HEK293 (cell line): ENCODE results near the gene BCL2.
A peak's percentile ranks its signal among the peaks of the same experiment; 100 is the strongest.

Experiments used
- CTCF ChIA-PET: fragments of 350-600 bp; formaldehyde crosslinking; extraction: SDS; loops from one replicate; lab custom pipeline; 2021; ENCODE audit warnings: antibody characterized with exemption; lab: Yijun Ruan, JAX
- POLR2A ChIA-PET: fragments of 300-600 bp; formaldehyde crosslinking; extraction: SDS; loops from one replicate; lab custom pipeline; 2020; ENCODE audit warnings: antibody characterized with exemption, inconsistent platforms; lab: Yijun Ruan, JAX
- H3K27ac ChIP-seq: fragments of 200-500 bp; sonication (Bioruptor generic); 2 replicates; pipeline ENCODE4 v1.5.1; 2014; ENCODE audit warnings: low read depth, low read length, control low read depth, inconsistent platforms; ENCODE audit errors: extremely low read depth
- H3K36me3 ChIP-seq, 2 experiments: fragments of 200-500 bp in 1 of 2; sonication (Bioruptor generic) in 1 of 2; 1 replicate in 1 of 2; 2 replicates in 1 of 2; pipeline ENCODE4 v1.5.1; 2014 to 2017; ENCODE audit warnings: inconsistent platforms in 2 of 2, low read length in 2 of 2; ENCODE audit not compliant: control insufficient read depth in 2 of 2, insufficient read depth in 1 of 2
- H3K4me1 ChIP-seq: fragments of 200-500 bp; sonication (Bioruptor generic); 2 replicates; pipeline ENCODE4 v1.5.1; 2014; ENCODE audit warnings: mild to moderate bottlenecking, low read length, inconsistent platforms; ENCODE audit not compliant: control insufficient read depth, insufficient read depth
- H3K4me3 ChIP-seq: 2 replicates; pipeline ENCODE4 v1.5.1; 2011; ENCODE audit warnings: low read depth, mild to moderate bottlenecking, control low read depth, low read length, moderate library complexity
- H3K9me3 ChIP-seq: fragments of 200-500 bp; sonication (Bioruptor generic); 2 replicates; pipeline ENCODE4 v1.5.1; 2014; ENCODE audit warnings: low read depth, low read length, inconsistent platforms; ENCODE audit not compliant: control insufficient read depth, insufficient read depth
- GLIS2 ChIP-seq: fragments of 450-650 bp; formaldehyde crosslinking; IDR thresholded peaks from 2 replicates; pipeline ENCODE4 v1.5.1; 2016; ENCODE audit warnings: missing biosample characterization, missing genetic modification characterization
- HOXD13 ChIP-seq: sonication (generic); formaldehyde crosslinking; IDR thresholded peaks from 2 replicates; pipeline ENCODE4 v1.8.0; 2022; ENCODE audit warnings: missing genetic modification reagents, borderline replicate concordance
- MZF1 ChIP-seq: fragments of 450-650 bp; formaldehyde crosslinking; IDR thresholded peaks from 2 replicates; pipeline ENCODE4 v1.5.1; 2017; ENCODE audit warnings: missing biosample characterization, missing genetic modification characterization, borderline replicate concordance
- PRDM1 ChIP-seq: fragments of 450-650 bp; formaldehyde crosslinking; IDR thresholded peaks from 2 replicates; pipeline ENCODE4; 2016; ENCODE audit warnings: missing biosample characterization, missing genetic modification characterization
- SP2 ChIP-seq: fragments of 450-650 bp; formaldehyde crosslinking; IDR thresholded peaks from 2 replicates; pipeline ENCODE4 v1.5.1; 2016; ENCODE audit warnings: missing biosample characterization, missing genetic modification characterization
- ZNF155 ChIP-seq: fragments of 450-650 bp; formaldehyde crosslinking; IDR thresholded peaks from 2 replicates; pipeline ENCODE4 v1.5.1; 2016; ENCODE audit warnings: missing biosample characterization, missing genetic modification characterization
- ZNF335 ChIP-seq: fragments of 450-650 bp; formaldehyde crosslinking; conservative IDR thresholded peaks from 2 replicates; pipeline ENCODE4 v1.5.1; 2016; ENCODE audit warnings: missing biosample characterization, missing genetic modification characterization
- ZNF654 ChIP-seq: fragments of 450-650 bp; formaldehyde crosslinking; IDR thresholded peaks from 2 replicates; pipeline ENCODE4 v1.5.1; 2016; ENCODE audit warnings: low read depth, missing biosample characterization, missing genetic modification characterization
- ZNF776 ChIP-seq: fragments of 450-650 bp; formaldehyde crosslinking; IDR thresholded peaks from 2 replicates; pipeline ENCODE4 v1.5.0; 2017; ENCODE audit warnings: missing biosample characterization, missing genetic modification characterization, borderline replicate concordance
- ZNF785 ChIP-seq: fragments of 450-650 bp; formaldehyde crosslinking; IDR thresholded peaks from 2 replicates; pipeline ENCODE4 v1.5.1; 2016; ENCODE audit warnings: missing biosample characterization, missing genetic modification characterization
- TF ChIP-seq, protein P1 (sequence below): fragments of 450-650 bp; formaldehyde crosslinking; IDR thresholded peaks from 2 replicates; pipeline ENCODE4 v1.5.1; 2016; ENCODE audit warnings: missing biosample characterization, missing genetic modification characterization, low read depth
- TF ChIP-seq, protein P2 (sequence below): fragments of 450-650 bp; formaldehyde crosslinking; conservative IDR thresholded peaks from 2 replicates; pipeline ENCODE4 v1.5.1; 2016; ENCODE audit warnings: low read depth, missing biosample characterization, missing genetic modification characterization
- TF ChIP-seq, protein P3 (sequence below): fragments of 450-650 bp; formaldehyde crosslinking; IDR thresholded peaks from 2 replicates; pipeline ENCODE4 v1.5.1; 2016; ENCODE audit warnings: missing biosample characterization, missing genetic modification characterization
- TF ChIP-seq, protein P4 (sequence below): fragments of 450-650 bp; formaldehyde crosslinking; IDR thresholded peaks from 2 replicates; pipeline ENCODE4 v1.5.1; 2017; ENCODE audit warnings: missing biosample characterization, mild to moderate bottlenecking, missing genetic modification characterization, moderate library complexity

The BCL2 gene

DNA sequence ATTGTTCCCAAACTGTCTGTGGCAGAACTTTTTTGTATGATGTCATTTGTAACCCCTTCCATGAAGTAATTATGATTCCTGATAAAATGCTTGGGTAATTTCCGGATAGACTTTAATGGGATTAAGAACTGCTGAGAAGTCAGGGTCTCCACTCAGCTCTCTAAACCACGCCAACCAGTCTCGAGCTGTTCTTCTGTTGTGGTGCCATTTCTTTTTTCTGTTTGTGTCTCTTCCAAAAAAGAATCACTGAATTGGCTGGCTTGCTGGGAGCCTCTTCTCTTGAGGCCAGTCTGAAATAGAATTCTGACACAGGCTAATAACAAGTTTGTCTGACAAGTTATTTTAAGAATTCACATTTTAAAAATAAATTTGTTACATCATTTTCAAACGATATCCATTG is 198.9 kb downstream of the BCL2 start:
- H3K4me1 ChIP-seq = 0 out of 2 replicates have a peak, but pooled peaks cover 3% of the 10 kb centered on the region
- CTCF ChIA-PET = interaction anchor here (0.7 to 2.7 kb wide), 13 partner anchors 8 to 784 kb away, joined by 3 to 22 read pairs (median 4); no protein-coding TSS in a partner anchor
- no peak overlapping the region for H3K27ac ChIP-seq
- no peak for TF ChIP-seq PRDM1
- TF ChIP-seq, protein P1, sequence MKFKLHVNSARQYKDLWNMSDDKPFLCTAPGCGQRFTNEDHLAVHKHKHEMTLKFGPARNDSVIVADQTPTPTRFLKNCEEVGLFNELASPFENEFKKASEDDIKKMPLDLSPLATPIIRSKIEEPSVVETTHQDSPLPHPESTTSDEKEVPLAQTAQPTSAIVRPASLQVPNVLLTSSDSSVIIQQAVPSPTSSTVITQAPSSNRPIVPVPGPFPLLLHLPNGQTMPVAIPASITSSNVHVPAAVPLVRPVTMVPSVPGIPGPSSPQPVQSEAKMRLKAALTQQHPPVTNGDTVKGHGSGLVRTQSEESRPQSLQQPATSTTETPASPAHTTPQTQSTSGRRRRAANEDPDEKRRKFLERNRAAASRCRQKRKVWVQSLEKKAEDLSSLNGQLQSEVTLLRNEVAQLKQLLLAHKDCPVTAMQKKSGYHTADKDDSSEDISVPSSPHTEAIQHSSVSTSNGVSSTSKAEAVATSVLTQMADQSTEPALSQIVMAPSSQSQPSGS (tag by site-specific recombination) = 0 out of 2 replicates have a peak, but pooled peaks have one; percentile 7
- TF ChIP-seq, all 188 proteins: peak for 1
- Histone ChIP-seq H3K4me3 (no peak overlapping the region), H3K9me3 (no peaks in the 10 kb centered on the region), H3K36me3 (no peaks in the 10 kb centered on the region)
- POLR2A ChIA-PET = no interaction called here

DNA sequence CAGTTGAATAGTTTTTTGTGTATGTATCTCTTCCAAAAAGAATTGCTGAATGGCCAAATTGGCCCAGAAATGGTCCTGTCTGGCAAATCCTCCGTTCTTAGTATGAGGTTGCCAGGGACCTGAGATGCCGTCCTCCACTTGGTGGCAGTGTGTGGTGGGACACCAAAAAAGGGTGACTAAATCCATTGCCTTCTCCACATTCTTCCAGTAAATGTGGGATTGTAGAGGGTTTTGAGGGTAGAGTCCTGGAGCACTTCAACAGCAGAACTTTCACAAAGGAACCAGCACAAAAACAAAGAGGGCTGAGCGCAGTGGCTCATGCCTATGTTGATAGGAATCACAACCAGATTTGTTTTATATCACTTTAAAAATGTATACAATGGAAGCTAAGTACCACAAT is 199.9 kb downstream of the BCL2 start:
- ChIA-PET CTCF (interaction anchor here (0.6 to 2.7 kb wide), 20 partner anchors 9 to 784 kb away, joined by 3 to 22 read pairs (median 4); no protein-coding TSS in a partner anchor), POLR2A (no interaction called here)
- Histone ChIP-seq H3K4me1 (0 out of 2 replicates have a peak, but pooled peaks cover 3% of the 10 kb centered on the region), H3K27ac (no peak overlapping the region), H3K9me3 (no peaks in the 10 kb centered on the region), H3K36me3 (no peaks in the 10 kb centered on the region), H3K4me3 (no peak overlapping the region)
- TF ChIP-seq ZNF335 (tag by site-specific recombination) = peak; percentile 49
- TF ChIP-seq, protein P2, sequence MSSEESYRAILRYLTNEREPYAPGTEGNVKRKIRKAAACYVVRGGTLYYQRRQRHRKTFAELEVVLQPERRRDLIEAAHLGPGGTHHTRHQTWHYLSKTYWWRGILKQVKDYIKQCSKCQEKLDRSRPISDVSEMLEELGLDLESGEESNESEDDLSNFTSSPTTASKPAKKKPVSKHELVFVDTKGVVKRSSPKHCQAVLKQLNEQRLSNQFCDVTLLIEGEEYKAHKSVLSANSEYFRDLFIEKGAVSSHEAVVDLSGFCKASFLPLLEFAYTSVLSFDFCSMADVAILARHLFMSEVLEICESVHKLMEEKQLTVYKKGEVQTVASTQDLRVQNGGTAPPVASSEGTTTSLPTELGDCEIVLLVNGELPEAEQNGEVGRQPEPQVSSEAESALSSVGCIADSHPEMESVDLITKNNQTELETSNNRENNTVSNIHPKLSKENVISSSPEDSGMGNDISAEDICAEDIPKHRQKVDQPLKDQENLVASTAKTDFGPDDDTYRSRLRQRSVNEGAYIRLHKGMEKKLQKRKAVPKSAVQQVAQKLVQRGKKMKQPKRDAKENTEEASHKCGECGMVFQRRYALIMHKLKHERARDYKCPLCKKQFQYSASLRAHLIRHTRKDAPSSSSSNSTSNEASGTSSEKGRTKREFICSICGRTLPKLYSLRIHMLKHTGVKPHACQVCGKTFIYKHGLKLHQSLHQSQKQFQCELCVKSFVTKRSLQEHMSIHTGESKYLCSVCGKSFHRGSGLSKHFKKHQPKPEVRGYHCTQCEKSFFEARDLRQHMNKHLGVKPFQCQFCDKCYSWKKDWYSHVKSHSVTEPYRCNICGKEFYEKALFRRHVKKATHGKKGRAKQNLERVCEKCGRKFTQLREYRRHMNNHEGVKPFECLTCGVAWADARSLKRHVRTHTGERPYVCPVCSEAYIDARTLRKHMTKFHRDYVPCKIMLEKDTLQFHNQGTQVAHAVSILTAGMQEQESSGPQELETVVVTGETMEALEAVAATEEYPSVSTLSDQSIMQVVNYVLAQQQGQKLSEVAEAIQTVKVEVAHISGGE = peak; percentile 11; the same call in 1 of the 2 replicates
- TF ChIP-seq, protein P3, sequence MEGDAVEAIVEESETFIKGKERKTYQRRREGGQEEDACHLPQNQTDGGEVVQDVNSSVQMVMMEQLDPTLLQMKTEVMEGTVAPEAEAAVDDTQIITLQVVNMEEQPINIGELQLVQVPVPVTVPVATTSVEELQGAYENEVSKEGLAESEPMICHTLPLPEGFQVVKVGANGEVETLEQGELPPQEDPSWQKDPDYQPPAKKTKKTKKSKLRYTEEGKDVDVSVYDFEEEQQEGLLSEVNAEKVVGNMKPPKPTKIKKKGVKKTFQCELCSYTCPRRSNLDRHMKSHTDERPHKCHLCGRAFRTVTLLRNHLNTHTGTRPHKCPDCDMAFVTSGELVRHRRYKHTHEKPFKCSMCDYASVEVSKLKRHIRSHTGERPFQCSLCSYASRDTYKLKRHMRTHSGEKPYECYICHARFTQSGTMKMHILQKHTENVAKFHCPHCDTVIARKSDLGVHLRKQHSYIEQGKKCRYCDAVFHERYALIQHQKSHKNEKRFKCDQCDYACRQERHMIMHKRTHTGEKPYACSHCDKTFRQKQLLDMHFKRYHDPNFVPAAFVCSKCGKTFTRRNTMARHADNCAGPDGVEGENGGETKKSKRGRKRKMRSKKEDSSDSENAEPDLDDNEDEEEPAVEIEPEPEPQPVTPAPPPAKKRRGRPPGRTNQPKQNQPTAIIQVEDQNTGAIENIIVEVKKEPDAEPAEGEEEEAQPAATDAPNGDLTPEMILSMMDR = peak; percentile 62
- peak; percentile 18; the same call in 1 of the 2 replicates for TF ChIP-seq ZNF654
- no peak for TF ChIP-seq ZNF776 (tag by site-specific recombination)
- TF ChIP-seq GLIS2 (tag by site-specific recombination) = no peak
- no peak for TF ChIP-seq MZF1
- TF ChIP-seq ZNF155 = no peak
- TF ChIP-seq, protein P4, sequence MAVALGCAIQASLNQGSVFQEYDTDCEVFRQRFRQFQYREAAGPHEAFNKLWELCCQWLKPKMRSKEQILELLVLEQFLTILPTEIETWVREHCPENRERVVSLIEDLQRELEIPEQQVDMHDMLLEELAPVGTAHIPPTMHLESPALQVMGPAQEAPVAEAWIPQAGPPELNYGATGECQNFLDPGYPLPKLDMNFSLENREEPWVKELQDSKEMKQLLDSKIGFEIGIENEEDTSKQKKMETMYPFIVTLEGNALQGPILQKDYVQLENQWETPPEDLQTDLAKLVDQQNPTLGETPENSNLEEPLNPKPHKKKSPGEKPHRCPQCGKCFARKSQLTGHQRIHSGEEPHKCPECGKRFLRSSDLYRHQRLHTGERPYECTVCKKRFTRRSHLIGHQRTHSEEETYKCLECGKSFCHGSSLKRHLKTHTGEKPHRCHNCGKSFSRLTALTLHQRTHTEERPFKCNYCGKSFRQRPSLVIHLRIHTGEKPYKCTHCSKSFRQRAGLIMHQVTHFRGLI (tag by site-specific recombination) = no peak
- TF ChIP-seq SP2 (tag by site-specific recombination) = no peak
- TF ChIP-seq ZNF785 (tag by site-specific recombination) = no peak
- TF ChIP-seq HOXD13 (CRISPR knock-in tag) = no peak
